Measurements from ENCODE around the gene SLC41A3. TPM values are rescaled to one million over a fixed set of nuclear protein-coding genes. Genes with fewer than 3 reads are reported as not detected.

The SLC41A3 gene
- total and polyA plus RNA-seq, 10 of the 15 experiments (the other 5 are each of a cell fraction or from before 2014, with no cell fraction given), result 8.3 to 29.5 (median 16.7) TPM

DNA sequence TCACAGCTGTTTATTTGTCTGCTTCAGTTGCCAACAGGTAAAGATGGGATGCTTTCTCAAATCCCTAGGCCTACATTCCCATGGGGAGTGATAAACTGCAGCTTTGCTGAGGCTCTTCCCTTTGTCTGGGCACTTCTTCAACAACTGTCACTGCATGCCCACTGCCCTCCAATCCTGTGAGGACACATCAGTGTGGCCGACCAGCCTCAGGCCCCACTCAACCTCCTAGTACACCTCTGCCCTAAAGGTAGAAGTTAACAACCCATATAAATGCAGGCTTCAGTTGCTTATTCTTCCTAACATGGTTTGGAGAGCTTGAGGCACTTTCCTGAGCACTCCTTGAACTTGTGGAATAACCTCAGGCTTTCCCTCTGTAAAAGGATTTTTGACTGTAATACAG lies 65.4 kb downstream of the SLC41A3 start (continued):
- TF ChIP-seq, protein P1, sequence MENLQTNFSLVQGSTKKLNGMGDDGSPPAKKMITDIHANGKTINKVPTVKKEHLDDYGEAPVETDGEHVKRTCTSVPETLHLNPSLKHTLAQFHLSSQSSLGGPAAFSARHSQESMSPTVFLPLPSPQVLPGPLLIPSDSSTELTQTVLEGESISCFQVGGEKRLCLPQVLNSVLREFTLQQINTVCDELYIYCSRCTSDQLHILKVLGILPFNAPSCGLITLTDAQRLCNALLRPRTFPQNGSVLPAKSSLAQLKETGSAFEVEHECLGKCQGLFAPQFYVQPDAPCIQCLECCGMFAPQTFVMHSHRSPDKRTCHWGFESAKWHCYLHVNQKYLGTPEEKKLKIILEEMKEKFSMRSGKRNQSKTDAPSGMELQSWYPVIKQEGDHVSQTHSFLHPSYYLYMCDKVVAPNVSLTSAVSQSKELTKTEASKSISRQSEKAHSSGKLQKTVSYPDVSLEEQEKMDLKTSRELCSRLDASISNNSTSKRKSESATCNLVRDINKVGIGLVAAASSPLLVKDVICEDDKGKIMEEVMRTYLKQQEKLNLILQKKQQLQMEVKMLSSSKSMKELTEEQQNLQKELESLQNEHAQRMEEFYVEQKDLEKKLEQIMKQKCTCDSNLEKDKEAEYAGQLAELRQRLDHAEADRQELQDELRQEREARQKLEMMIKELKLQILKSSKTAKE (IDR thresholded peaks at IDR 0.05; ENCODE audit: low read depth, poor library complexity, severe bottlenecking), result no peak
- no peak for TF ChIP-seq KLF5 (IDR thresholded peaks at IDR 0.05; ENCODE audit: partially characterized antibody)
- TF ChIP-seq ETV6 (conservative IDR thresholded peaks at IDR 0.05 in 1 of 2, IDR thresholded peaks at IDR 0.05 in 1 of 2; ENCODE audit: borderline replicate concordance in 1 of 2, low read depth in 1 of 2), result no peak
- TF ChIP-seq WRNIP1 (IDR thresholded peaks at IDR 0.05; ENCODE audit: borderline replicate concordance, low read depth, low read length), result no peak
- TF ChIP-seq MXI1 (IDR thresholded peaks at IDR 0.05; ENCODE audit: low read depth, low read length), result no peak
- TF ChIP-seq MYC (IDR thresholded peaks at IDR 0.05; ENCODE audit: insufficient read depth, insufficient read length, insufficient replicate concordance, low read length, severe bottlenecking), result no peak
- TF ChIP-seq RAD51 (IDR thresholded peaks at IDR 0.05), result no peak
- TF ChIP-seq HDAC2 (IDR thresholded peaks at IDR 0.05), result no peak

- ATAC-seq, result no peak
- H3K27me3 ChIP-seq (replicated peaks in 1 of 2; ENCODE audit: control insufficient read depth in 2 of 2, insufficient read depth in 2 of 2, low read length in 1 of 2), result no peaks in the 10 kb centered on the region
- in situ Hi-C loops (cut with MboI) (no loop called here), intact Hi-C loops (cut with micrococcal nuclease; ENCODE audit: unreplicated experiment) (no loop called here)
- no peaks in the 10 kb centered on the region for H3K9me3 ChIP-seq (replicated peaks; ENCODE audit: control insufficient read depth, insufficient read depth, low read length)
- H3K79me2 ChIP-seq (ENCODE audit: control insufficient read depth, insufficient read depth, low read length), result no peaks in the 10 kb centered on the region
- SMC1A ChIA-PET (ENCODE audit: uncharacterized antibody, unreplicated experiment), result no interaction called here
- CTCF ChIA-PET, result no interaction called here
- H3K36me3 ChIP-seq (ENCODE audit: control insufficient read depth in 2 of 2, insufficient read depth in 2 of 2, low read length in 1 of 2), result no peaks in the 10 kb centered on the region; a peak in 2 of 4 replicates
- no peak for DNase-seq (ENCODE audit: low read depth, low spot score)
- no peak overlapping the region for H3K4me2 ChIP-seq (ENCODE audit: control insufficient read depth, insufficient read depth)
- BruUV-seq (replicated peaks), result no TSS peak
- 68% methylated on average over 9 of the region's 9 CpGs for WGBS (ENCODE audit: insufficient coverage, insufficient replicate concordance, low lambda C conversion rate, missing lambda C conversion rate)
- RAD21 ChIA-PET (ENCODE audit: unreplicated experiment), result no interaction called here
- H3K9ac ChIP-seq (ENCODE audit: control insufficient read depth, insufficient read depth, low read length), result no peak overlapping the region
- H3K4me3 ChIP-seq, result no peak overlapping the region
- no peak overlapping the region for H3K27ac ChIP-seq (ENCODE audit: control insufficient read depth, insufficient read depth)
- no peak for FAIRE-seq
- H2AFZ ChIP-seq (ENCODE audit: control insufficient read depth, low read depth, low read length), result no peak overlapping the region
- no peaks in the 10 kb centered on the region for H3K4me1 ChIP-seq (ENCODE audit: control insufficient read depth, insufficient read depth, low read length)
- no peaks in the 10 kb centered on the region for H4K20me1 ChIP-seq (ENCODE audit: control insufficient read depth, insufficient read depth)
- POLR2A ChIA-PET, result no interaction called here
- TF ChIP-seq NBN (IDR thresholded peaks at IDR 0.05) (no peak), PML (IDR thresholded peaks at IDR 0.05; ENCODE audit: low read length) (no peak), E4F1 (IDR thresholded peaks at IDR 0.05; ENCODE audit: borderline replicate concordance, partially characterized antibody) (no peak), ATF7 (IDR thresholded peaks at IDR 0.05; ENCODE audit: low read depth) (no peak), BCLAF1 (IDR thresholded peaks at IDR 0.05) (no peak), TCF12 (IDR thresholded peaks at IDR 0.05; ENCODE audit: low read depth, low read length) (no peak), MTA2 (IDR thresholded peaks at IDR 0.05; ENCODE audit: low read depth) (no peak), NFYB (IDR thresholded peaks at IDR 0.05; ENCODE audit: insufficient read depth, low read depth, low read length) (no peak)
Measured at GRCh38 chr3:126017362-126017761, 66.6 kb downstream of the SLC41A3 start.
